Measurements from ENCODE around the gene LPP.

The LPP gene

DNA sequence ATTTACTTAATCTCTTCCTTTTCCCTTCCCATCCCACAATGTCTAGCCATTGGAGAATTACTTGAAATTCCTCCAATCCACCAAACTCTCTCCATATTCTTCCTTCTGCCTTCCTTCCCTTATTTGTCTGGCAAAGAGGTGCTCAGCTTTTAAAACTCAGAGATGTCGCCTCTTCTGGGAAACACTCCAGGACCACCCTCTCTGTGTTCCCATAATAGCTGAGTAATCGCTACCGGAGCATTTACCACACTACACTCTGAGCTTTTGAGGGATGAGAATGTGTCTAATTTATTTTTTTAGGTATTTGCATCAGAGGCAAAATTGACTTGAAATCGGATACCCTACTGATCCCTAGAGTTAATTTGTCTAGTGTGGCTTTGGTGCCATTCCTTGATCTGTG lies 772.2 kb downstream of the LPP start:
- in situ Hi-C loops (cut with HindIII; ENCODE audit: low sequenced_read_pairs), result no loop called here
- no peak for DNase-seq (ENCODE audit: low read depth)
- TF ChIP-seq, protein P1, sequence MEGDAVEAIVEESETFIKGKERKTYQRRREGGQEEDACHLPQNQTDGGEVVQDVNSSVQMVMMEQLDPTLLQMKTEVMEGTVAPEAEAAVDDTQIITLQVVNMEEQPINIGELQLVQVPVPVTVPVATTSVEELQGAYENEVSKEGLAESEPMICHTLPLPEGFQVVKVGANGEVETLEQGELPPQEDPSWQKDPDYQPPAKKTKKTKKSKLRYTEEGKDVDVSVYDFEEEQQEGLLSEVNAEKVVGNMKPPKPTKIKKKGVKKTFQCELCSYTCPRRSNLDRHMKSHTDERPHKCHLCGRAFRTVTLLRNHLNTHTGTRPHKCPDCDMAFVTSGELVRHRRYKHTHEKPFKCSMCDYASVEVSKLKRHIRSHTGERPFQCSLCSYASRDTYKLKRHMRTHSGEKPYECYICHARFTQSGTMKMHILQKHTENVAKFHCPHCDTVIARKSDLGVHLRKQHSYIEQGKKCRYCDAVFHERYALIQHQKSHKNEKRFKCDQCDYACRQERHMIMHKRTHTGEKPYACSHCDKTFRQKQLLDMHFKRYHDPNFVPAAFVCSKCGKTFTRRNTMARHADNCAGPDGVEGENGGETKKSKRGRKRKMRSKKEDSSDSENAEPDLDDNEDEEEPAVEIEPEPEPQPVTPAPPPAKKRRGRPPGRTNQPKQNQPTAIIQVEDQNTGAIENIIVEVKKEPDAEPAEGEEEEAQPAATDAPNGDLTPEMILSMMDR (IDR thresholded peaks at IDR 0.05; ENCODE audit: low read depth, low read length, missing control alignments), result no peak
- H3K4me3 ChIP-seq (ENCODE audit: low read depth, low read length), result no peak overlapping the region

DNA sequence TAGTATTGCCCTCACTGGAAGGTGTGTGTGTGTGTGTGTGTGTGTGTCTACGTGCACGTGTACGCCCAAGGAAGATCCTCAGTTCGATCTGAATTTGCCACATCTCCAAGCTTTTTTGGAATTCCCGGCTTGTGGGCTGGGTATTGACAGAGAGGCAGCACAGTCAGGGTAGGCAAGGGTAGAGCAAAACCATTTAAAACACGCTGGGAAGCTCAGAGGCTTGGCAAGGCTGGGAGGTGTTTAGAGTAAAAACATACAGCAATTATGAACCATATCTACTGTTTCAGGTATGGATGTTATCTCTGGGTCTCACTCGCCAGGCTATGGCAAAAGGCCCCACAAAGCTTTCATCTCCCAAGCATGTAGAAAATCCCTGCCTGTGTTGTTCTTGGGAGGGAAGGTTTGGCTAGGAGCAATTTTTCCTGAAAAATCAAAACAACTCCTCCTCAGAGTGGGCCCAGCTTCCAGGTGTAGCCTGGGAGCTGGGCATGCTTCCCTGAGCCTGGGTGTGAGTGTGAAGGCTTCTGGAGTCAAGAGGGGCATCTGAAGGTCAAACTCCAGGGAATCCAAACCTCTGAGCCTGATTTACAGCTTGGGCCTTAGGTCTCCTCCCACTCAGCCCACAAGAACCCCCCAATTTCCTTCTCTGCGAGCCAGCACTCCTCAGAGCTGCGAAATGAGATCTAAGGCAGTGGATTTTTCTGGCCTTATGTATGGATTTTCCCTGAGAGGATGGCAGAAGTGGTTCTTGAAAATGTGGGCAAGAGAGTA lies 773.0 kb downstream of the LPP start:
- H3K4me3 ChIP-seq (ENCODE audit: low read depth, low read length), result no peak overlapping the region
- TF ChIP-seq, protein P1 (IDR thresholded peaks at IDR 0.05; ENCODE audit: low read depth, low read length, missing control alignments), result no peak
- in situ Hi-C loops (cut with HindIII; ENCODE audit: low sequenced_read_pairs), result no loop called here
- no peak for DNase-seq (ENCODE audit: low read depth)

DNA sequence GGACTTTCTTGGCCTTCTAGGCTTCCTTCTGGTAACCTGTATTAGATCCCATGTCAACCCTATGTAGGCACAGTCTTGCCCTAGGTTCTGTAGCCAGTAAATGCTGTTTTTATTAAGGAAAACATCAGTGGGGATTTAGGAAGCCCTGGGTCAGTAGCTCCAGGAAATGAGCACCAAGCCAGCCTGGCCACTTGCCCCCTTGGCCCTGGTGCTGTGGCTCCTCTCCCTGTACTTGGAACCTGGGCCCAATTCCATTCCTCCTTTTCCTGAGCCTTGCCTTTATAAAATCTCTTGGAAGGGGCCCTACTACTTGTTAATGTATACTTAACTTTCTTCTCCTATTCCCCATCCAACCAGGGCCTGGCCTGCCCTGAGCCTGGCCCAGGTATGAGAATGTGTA lies 774.0 kb downstream of the LPP start:
- TF ChIP-seq, protein P1 (IDR thresholded peaks at IDR 0.05; ENCODE audit: low read depth, low read length, missing control alignments), result no peak
- in situ Hi-C loops (cut with HindIII; ENCODE audit: low sequenced_read_pairs), result no loop called here
- H3K4me3 ChIP-seq (ENCODE audit: low read depth, low read length), result no peak overlapping the region
- DNase-seq (ENCODE audit: low read depth), result no peak

DNA sequence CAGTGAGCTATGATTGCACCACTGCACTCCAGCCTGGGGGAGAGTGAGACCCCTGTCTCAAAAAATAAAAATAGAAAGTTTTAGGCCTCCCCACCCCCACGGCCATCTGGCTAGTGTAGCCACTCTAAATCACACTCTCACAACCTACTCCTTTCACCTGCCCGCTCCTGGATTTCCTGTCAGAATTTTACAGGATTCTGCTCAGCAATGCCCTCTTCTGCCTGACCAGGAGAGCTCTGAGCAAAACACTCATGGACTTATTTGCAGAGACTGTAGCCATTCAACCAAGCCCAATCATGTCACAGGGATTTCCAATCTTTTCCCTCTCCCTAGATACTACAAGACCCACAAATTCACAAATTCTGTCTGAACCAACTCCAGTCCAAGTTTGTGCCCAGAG lies 775.2 kb downstream of the LPP start:
- in situ Hi-C loops (cut with HindIII; ENCODE audit: low sequenced_read_pairs), result no loop called here
- TF ChIP-seq, protein P1 (IDR thresholded peaks at IDR 0.05; ENCODE audit: low read depth, low read length, missing control alignments), result peak; percentile 8
- H3K4me3 ChIP-seq (ENCODE audit: low read depth, low read length), result no peak overlapping the region
- no peak for DNase-seq (ENCODE audit: low read depth)

DNA sequence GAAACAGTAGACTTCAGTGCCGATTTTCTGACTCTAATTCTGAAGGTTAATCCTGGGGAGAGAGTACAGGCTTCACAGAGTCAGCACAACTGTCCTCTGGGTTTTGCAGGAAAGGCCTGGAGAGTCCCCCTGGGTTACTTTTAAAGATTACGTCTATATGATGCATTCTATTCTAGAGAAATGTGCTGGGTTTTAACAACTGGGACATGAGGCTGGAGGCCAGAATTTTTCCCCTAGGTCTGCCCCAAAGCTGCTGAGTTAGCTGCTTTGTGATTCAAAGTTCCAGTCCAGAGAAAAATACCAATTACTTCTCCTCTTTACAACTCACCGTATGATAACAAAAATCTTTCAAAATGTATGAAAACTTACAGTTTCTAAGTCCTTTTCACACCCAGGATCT lies 777.1 kb downstream of the LPP start:
- in situ Hi-C loops (cut with HindIII; ENCODE audit: low sequenced_read_pairs), result no loop called here
- H3K4me3 ChIP-seq (ENCODE audit: low read depth, low read length), result no peak overlapping the region
- no peak for DNase-seq (ENCODE audit: low read depth)
- TF ChIP-seq, protein P1 (IDR thresholded peaks at IDR 0.05; ENCODE audit: low read depth, low read length, missing control alignments), result no peak

DNA sequence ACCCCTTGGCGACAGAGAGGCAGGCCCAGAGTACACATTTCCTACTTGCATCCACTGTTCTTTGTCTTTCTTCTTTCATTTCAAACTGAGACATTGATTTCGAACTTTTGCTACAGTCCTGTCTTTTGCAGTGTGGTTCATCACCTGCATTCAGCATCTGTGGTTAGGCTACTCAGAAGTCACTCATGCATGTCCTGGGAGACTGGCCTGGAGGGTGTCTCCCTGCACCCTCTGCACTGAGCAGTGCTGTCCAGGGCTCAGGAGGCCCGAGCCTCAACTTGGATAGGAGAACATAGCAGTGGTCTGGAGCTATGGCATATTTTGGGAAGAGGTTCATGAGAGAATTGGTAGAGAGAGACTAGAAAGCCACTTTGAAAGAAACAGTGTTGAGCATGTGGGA lies 777.6 kb downstream of the LPP start:
- TF ChIP-seq, protein P1 (IDR thresholded peaks at IDR 0.05; ENCODE audit: low read depth, low read length, missing control alignments), result no peak
- DNase-seq (ENCODE audit: low read depth), result no peak
- H3K4me3 ChIP-seq (ENCODE audit: low read depth, low read length), result no peak overlapping the region
- in situ Hi-C loops (cut with HindIII; ENCODE audit: low sequenced_read_pairs), result no loop called here
